GM21381 (cell line): ENCODE data around the gene ITSN1.
"Not testable (repeated sequence)": the region's sequence is repeated elsewhere in the genome, so short reads cannot be mapped to it uniquely, and the experiment has no call there.

Source experiments
- ATAC-seq: cut with Tn5 transposase; IDR thresholded peaks from one replicate; pipeline ENCODE4 v1.9.1; 2021; ENCODE audit warnings: mild to moderate bottlenecking, moderate library complexity; ENCODE audit not compliant: unreplicated experiment

The ITSN1 gene

GRCh38 chr21:33763582-33763899, 121.2 kb downstream of the ITSN1 start:
- ATAC-seq = no peak

- no peak for ATAC-seq
Measured at GRCh38 chr21:33767236-33767635, 124.9 kb downstream of the ITSN1 start.

DNA sequence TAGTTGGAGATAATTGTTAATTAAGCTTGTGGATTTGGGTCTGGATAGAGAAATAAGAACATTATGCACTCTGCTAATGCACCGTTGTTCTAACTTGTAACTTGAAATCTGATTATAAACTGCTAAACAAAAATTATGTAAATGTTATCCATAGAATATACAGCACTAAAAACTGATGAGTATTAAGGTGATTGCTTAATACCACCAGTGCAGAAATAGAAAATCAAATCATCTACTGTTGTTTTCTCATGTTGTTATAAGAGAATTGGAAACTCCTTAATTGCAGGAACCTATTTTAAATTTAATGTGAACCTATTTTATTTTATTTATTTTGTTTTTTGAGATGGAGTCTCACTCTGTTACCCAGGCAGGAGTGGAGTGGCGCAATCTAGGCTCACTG, 125.7 kb downstream of the ITSN1 start:
- no peak for ATAC-seq

GRCh38 chr21:33769057-33769456, 126.8 kb downstream of the ITSN1 start:
- ATAC-seq = no peak

DNA sequence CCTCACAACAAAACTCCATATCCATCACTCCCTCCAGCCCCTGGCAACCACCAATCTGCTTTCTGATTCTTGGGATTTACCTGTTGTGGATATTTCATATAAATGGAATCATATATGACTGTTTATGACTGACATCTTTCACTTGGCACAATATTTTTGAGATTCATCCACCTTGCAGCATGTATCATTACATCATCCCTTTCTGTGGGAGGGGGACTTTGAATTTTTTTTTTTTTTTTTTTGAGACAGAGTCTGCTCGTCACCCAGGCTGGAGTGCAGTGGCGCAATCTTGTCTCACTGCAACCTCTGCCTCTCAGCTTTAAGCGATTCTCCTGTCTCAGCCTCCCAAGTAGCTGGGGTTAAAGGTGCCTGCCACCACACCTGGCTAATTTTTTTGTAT, 128.2 kb downstream of the ITSN1 start:
- ATAC-seq = no peak

GRCh38 chr21:33771976-33772375, 129.7 kb downstream of the ITSN1 start:
- no peak for ATAC-seq

- no peak for ATAC-seq
Measured at GRCh38 chr21:33774551-33774950, 132.2 kb downstream of the ITSN1 start.

DNA sequence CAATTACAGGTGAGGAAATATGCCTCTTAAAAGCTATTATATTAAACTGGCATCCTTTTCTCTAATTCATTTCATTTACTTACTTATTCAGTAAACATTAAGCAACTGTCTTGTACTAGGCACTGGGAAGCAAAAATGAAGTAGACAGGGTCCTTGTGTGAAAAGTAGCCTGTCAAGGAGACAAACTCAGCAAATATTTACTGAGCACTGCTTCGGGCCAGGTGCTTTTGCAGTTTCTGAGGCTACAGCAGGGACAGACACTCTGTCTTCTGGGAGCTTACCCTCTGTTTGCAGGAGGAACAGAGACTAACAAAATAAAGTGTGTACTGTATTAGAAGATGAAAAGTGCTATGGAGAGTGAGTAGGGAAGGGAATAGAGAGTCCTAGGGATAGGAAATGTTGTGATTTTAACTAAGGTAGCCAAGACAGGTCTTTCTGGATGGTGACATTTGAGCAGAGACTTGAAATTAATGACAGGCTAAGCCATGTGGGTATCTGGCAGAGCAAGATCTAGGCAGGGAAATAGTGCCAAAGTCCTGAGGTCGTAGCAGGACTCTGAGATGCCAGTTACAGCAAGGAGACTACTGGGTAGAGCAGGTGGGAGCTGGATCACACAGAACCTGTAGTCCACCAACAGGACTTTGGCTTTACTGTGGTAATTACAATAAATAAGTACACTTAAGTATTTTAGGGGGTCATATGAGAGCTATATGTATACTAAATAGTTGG, 133.0 kb downstream of the ITSN1 start:
- ATAC-seq = no peak

- no peak for ATAC-seq
Measured at GRCh38 chr21:33780631-33781030, 138.3 kb downstream of the ITSN1 start.

- ATAC-seq = no peak
Measured at GRCh38 chr21:33781121-33781520, 138.8 kb downstream of the ITSN1 start.

DNA sequence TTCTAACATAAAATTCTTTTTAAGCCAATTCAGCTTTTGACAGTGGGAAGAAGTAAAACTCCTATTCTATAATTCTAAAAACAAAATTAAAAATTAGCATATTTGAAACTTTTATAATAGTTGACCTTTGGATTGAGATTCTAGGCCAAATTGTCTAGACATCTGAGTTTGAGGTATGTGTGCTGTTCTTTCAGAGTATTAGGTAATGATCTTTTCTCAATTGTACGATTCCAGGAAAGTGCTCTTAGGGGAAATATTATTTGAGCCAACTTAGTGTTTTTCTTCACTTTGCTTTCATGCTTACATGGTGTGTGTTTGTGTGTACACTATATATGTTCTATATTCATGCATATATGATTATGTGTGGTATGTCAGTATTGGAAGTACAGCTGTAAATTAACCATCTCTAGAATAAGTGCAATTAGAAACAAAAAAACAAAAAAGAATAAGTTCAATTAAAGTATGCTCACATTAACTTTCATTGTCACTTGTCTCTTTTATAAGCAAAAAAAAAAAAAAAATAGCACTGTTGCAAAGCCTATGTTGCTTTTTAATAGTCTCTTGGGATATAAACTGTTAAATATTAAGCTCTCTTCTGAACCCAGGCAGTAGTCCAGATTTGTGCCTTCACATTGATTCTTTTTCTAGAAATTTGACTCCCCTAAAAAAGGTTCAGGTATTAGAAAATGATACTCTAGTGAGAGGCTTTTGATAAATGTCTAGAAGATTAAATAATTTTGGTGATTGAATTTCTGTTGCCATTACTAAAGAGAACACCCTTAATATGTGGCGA, 141.1 kb downstream of the ITSN1 start:
- ATAC-seq = no peak

DNA sequence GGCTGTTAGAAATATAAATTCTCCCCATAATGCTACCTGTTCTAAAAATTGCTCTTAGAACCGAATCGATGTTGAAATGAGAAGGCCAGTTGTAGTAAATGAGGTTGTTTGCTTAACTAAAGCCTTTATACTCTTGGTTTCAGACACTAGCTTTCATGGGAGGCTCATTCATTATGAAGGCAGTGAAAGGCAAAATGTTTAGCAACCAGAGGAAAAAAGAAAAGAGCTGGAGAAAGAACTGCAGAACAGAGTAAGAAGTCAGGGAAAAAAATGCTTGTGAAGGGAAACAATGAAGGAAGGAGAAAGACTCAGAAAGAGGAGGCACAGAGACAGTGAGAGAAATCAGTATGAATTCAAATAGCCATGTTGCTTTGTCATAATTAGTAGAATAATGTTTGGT, 145.1 kb downstream of the ITSN1 start:
- no peak for ATAC-seq

DNA sequence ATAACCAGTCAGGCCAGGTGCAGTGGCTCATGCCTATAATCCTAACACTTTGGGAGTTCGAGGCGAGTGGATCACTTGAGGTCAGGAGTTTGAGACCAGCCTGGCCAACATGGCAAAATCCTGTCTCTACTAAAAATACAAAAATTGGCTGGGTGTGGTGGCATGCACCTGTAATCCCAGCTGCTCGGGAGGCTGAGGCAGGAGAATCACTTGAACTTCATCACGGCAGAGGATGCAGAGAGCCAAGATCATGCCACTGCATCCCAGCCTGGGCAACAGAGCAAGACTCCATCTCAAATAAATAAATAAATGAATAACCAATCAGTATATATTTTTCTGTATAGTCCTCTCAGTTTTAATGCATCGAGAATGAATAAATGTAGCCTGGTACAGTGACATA, 146.1 kb downstream of the ITSN1 start:
- ATAC-seq = not testable (repeated sequence)

DNA sequence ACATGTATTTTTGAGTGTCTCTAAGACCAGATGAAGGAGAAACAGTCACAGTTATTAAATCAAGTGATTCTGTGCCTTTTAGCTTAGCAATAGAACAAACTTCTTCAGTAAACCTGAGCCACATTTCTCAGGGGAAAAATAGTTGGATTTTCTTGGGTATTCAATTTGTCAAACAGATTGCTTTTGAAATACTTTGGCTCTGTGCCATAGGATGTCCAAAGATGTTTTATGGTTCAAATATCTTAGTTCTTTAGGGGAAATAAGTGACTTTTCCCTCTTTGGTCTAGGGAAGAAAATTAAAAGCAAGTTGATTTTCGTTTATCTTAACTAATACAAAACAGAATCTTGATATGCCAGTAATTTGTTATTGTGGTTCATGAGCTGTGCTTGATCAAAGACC, 147.4 kb downstream of the ITSN1 start:
- ATAC-seq = no peak

DNA sequence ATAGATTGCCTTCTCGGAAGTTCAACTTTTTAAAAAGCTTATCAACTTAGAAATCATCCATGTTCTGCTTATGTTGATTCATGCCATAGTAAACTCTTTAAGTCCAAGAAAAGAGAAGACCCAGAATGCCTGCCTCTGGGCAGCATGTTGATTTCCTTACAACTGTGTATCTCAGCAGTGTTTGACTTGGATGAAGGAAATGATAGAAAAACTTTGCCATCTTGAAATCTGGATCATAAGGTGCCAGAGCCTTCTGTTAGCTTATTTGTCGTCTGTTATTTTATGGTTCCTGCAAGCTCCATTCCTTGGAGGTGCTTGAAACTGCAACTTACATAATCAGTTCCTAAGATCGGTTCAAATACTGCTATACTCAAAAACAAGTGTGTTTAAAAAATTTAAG, 148.8 kb downstream of the ITSN1 start:
- no peak for ATAC-seq

DNA sequence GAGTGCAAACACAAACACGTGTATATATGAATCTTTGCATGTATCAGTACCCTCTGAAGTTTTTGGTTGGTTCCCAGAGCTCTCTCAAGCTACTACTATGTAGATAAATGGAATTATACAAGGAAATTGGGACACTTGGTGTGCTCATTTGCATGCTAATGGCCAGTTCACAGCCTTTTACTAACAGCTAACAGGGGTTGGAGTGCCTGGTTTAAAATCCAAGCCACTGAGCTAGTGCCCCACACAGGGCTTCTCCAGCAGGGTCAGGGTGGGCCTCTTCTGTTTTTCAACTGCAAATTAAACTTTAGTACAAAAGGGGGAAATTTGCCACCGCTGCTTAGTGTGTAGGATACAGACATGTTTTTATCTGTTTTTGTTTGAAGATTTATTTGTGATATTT, 152.3 kb downstream of the ITSN1 start:
- ATAC-seq = no peak

DNA sequence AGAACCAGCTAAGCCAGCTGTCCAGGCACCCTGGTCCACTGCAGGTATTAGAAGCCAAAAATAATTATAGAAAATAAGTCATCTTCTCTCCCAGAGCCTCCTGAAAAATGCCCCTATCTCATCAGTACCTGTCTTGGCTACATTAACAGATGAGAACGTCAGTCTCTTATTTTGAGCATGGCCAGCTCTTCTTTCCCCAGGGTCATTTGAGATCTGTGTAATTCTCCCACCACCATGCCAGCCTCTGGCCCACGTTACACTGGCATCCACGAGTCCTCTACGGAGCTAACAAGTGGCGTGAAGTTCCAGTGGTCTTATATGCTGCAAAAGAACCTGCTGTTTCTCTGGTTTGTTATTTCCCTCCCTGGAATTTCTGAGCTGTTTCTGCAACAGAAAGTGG, 155.3 kb downstream of the ITSN1 start:
- ATAC-seq = no peak

- ATAC-seq = no peak
Measured at GRCh38 chr21:33799378-33800090, 157.2 kb downstream of the ITSN1 start.

DNA sequence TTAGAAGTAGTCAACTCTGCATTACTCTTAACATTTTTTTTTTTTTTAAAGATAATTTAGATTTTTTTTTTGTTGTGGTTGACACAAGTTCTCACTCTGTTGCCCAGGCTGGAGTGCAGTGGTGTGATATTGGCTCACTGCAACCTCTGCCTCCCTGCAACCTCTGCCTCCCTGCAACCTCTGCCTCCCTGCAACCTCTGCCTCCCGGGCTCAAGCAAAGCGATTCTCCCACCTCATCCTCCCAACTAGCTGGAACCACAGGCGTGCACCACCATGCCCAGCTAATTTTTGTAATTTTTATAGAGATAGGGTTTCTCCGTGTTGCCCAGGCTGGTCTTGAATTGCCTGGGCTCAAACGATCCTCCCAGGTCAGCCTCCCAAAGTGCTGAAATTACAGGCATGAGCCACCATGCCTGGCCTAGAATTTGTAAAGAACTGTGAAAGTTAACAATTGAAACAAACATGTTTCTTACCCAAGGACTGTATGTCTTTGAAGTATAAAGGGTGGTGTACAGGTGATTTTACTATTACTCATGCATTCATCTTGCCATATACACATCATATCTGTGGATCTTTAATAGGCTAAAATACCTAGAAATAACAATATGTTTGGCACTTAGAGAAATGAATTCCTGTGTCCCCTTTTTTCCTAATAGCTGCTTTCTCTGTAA, 158.6 kb downstream of the ITSN1 start:
- ATAC-seq = no peak

- no peak for ATAC-seq
Measured at GRCh38 chr21:33801424-33802405, 159.4 kb downstream of the ITSN1 start.
